Upper lobe of right lung (tissue), 1 donor: ENCODE results near the gene PIGU. TPM values are rescaled to one million over a fixed set of nuclear protein-coding genes. Genes with fewer than 3 reads are reported as not detected.

ENCODE experiments used
- ATAC-seq: fragments of 200-7000 bp; cut with Tn5 transposase; one replicate; pipeline ENCODE4 v1.9.1; 2020; ENCODE audit warnings: mild to moderate bottlenecking, moderate library complexity
- DNase-seq: peaks from one replicate; pipeline ENCODE4 v3.0.0-alpha.2; 2020
- H3K27ac ChIP-seq: fragments of 200-600 bp; one replicate; pipeline ENCODE4 v1.8.0; 2022
- H3K27me3 ChIP-seq: fragments of 200-600 bp; one replicate; pipeline ENCODE4 v1.8.0; 2022; ENCODE audit warnings: mild to moderate bottlenecking
- H3K36me3 ChIP-seq: fragments of 200-600 bp; one replicate; pipeline ENCODE4 v1.8.0; 2022
- H3K4me1 ChIP-seq: fragments of 200-600 bp; one replicate; pipeline ENCODE4 v1.8.0; 2022
- H3K4me3 ChIP-seq: fragments of 200-600 bp; one replicate; pipeline ENCODE4 v1.8.0; 2022; ENCODE audit warnings: mild to moderate bottlenecking
- H3K9me3 ChIP-seq: fragments of 200-600 bp; one replicate; pipeline ENCODE4 v1.8.0; 2022
- intact Hi-C: fragments of 100-400 bp; cut with DNase I; formaldehyde crosslinking; loops from one replicate; pipeline ENCODE4 v1.11.0; 2022
- total RNA-seq: library from RNA; stranded (reverse); fragmentation: NEBNext Ultra II Directional; extraction: Animal tissue kit (Norgen Biotek cat#: 25700); gene quantifications from one replicate; pipeline ENCODE4 v1.2.1, GENCODE V29; 2021
- TF ChIP-seq, protein P1 (sequence below): fragments of 200-600 bp; IDR thresholded peaks from one replicate; pipeline ENCODE4 v1.8.0; 2022; ENCODE audit warnings: antibody characterized with exemption
- donor health status: DM: no; HTN: yes; CAD: no; lungs with severe emphysema.

The PIGU gene
- total RNA-seq, 1 donor from 2014 or later, result 13.2 TPM

DNA sequence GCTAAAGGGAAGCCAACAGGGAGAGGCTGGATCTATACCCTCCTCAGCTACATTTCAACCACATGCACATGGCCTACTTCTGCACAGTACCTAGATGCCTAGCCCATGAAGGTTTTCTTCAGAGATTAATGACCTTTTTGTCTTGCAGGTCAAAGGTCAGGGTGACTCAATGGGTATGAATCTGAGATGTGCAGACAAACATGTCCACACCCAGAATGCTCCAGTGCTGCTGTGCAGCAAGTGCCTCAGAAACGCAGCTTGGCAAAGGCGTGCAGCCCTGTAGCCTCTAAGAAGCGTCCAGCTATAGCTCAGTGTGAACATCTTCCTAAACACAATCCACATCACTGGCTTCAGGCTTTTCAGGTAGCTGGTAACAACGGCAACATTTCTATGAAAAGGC is 94.0 kb downstream of the PIGU start:
- H3K27me3 ChIP-seq, result no peaks in the 10 kb centered on the region
- H3K4me1 ChIP-seq, result peaks cover 8% of the 10 kb centered on the region
- H3K27ac ChIP-seq, result no peak overlapping the region
- ATAC-seq, result no peak
- DNase-seq, result no peak
- H3K9me3 ChIP-seq, result no peaks in the 10 kb centered on the region
- TF ChIP-seq, protein P1, sequence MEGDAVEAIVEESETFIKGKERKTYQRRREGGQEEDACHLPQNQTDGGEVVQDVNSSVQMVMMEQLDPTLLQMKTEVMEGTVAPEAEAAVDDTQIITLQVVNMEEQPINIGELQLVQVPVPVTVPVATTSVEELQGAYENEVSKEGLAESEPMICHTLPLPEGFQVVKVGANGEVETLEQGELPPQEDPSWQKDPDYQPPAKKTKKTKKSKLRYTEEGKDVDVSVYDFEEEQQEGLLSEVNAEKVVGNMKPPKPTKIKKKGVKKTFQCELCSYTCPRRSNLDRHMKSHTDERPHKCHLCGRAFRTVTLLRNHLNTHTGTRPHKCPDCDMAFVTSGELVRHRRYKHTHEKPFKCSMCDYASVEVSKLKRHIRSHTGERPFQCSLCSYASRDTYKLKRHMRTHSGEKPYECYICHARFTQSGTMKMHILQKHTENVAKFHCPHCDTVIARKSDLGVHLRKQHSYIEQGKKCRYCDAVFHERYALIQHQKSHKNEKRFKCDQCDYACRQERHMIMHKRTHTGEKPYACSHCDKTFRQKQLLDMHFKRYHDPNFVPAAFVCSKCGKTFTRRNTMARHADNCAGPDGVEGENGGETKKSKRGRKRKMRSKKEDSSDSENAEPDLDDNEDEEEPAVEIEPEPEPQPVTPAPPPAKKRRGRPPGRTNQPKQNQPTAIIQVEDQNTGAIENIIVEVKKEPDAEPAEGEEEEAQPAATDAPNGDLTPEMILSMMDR, result no peak
- H3K4me3 ChIP-seq, result no peak overlapping the region
- no peaks in the 10 kb centered on the region for H3K36me3 ChIP-seq
- intact Hi-C loops, result no loop called here

DNA sequence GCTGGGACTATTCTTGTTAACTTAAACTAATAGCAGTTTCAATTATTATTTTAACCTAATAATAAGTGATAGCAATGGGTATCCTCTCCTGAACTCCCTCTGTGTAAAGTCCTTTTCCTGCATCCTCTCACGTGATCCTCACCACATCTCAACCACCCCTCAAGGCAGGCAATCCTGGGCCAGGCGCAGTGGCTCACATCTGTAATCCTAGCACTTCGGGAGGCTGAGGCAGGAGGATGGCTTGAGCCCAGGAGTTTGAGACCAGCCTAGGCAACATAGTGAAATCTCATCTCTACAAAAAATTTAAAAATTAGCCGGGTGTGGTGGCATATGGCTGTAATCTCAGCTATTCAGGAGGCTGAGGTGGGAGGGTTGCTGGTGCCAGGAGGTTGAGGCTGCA is 94.7 kb downstream of the PIGU start:
- H3K4me3 ChIP-seq, result no peak overlapping the region
- no peaks in the 10 kb centered on the region for H3K36me3 ChIP-seq
- TF ChIP-seq, protein P1, result no peak
- intact Hi-C loops, result no loop called here
- H3K4me1 ChIP-seq, result peaks cover 8% of the 10 kb centered on the region
- no peaks in the 10 kb centered on the region for H3K9me3 ChIP-seq
- ATAC-seq (no peak), DNase-seq (no peak)
- H3K27ac ChIP-seq, result peak overlapping the region; percentile 47
- H3K27me3 ChIP-seq, result no peaks in the 10 kb centered on the region

DNA sequence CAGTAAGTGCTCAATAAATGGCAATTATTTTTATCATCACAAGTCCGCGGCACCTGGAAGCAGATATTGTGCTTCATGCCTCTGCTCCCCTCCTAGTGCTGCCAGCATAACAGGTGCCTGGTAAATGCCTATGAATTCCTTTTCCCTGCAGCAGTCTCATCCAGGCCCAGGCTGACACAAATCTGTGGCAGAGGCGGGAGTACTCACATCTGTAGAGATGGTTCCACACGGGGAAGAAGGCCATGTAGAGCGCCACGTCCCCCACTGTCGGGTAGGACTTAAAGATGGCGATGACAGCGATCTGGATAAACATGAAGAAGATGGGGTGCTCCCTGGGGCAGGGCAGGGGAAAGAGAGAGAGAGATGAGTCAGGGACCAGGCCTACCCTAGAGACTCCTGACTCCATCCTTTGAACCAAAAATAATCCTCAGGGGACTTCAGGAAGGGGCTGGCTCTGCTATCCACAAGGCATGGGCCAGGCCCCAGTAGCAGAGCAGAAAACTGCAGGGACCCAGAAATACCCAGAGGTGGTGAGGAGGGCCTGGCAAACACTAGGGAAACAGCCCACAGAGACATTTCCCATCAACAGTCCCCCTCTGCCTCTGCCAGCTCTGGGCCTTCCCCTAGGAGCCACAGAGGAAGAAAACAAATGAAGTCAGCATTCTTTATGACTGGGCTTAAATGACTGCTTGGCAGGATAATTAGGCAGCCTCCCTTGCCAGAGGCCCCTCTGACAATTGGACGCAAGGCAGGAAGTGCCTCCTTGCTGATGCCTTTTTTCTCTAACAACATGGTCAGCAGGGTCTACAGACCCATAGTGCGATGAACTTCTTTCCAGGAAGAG is 95.3 kb downstream of the PIGU start:
- H3K4me1 ChIP-seq, result peaks cover 8% of the 10 kb centered on the region
- H3K36me3 ChIP-seq, result no peaks in the 10 kb centered on the region
- H3K27me3 ChIP-seq, result no peaks in the 10 kb centered on the region
- H3K9me3 ChIP-seq, result no peaks in the 10 kb centered on the region
- no peak overlapping the region for H3K4me3 ChIP-seq
- intact Hi-C loops, result no loop called here
- TF ChIP-seq, protein P1, result no peak
- peak overlapping the region; percentile 47 for H3K27ac ChIP-seq
- no peak for DNase-seq
- no peak for ATAC-seq

DNA sequence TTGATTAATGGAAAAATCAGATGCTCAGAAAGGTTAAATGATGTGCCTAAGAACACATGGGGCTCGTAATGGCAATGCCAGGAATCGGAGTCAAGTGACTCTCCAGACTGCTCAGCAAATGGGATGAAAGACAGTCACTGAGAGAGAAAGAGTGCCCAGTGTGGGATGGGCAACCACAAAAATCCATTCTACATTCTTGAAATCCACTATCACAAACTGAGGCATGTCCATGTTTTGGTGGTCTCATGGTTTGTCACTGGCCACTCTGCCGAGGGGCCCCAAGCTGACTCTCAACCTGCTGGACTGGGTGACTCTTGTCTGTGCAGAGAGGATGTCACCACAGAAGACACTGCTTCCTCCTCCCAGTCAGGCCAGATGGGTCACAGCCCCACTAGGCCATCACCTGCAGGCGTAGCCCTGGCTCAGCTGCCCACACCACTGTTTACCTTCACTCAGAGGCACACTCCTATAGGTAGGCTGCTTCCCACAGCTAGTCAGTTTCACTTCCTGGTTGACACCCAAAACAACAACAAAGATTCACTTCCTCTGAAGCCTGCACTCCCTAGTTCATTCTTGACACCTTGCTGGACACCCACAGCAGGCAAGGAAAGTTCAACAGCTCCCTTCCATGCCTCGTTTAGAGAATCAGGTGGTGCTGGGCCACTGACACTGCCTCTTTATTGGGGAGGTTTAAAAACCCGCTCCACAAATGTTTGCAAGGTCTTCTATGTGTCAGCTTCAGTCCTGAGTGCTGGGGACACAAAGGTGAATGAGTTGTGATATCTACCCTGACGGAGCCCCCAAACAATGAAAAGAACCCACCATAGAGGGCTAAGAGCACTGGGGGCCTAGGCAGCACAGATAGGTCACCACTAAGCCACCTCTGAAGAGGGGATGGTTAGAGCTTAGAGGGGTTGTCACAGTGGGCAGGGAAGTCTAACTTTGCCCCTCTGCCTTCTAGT is 96.6 kb downstream of the PIGU start:
- Histone ChIP-seq H3K4me1 (peaks cover 8% of the 10 kb centered on the region), H3K4me3 (no peak overlapping the region), H3K27me3 (no peaks in the 10 kb centered on the region), H3K9me3 (no peaks in the 10 kb centered on the region), H3K27ac (no peak overlapping the region), H3K36me3 (no peaks in the 10 kb centered on the region)
- DNase-seq (no peak), ATAC-seq (peak; percentile 21)
- TF ChIP-seq, protein P1, result no peak
- intact Hi-C loops, result no loop called here

DNA sequence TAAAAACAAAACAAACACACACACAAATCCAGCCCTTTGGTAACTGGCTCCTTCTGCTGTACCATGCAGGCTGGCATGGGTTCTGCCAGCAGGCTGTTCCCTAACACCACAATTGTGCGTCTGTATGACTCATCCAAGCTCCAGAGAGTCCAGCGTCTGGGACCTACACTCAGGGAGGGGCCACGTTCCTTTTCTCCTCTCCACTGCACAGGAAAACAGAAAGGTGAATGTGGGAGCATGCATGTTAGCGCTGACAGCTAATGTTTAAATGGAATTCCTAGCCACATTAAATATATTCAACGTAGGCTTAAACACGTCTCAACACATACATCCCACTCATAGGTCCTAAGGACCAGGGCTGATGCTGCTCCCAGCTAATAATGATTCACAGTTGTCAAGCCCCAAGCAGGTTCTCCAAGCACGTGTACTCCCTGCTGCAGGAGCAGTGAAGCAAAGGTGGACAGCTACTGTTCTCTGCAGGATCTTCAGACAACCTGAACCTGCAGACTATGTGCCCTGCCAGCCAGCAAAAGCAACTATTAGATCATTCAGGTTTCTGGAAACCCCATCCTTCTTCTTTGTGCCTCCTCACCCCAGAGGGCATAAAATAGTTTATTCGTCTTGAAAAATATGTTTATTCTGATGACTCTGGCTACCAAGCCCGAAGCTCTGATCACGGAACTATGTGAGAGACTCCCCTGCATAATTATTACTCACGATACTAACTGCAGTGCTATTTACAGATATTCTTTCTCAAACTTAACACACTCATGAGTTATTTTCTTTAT is 97.5 kb downstream of the PIGU start:
- H3K36me3 ChIP-seq, result no peaks in the 10 kb centered on the region
- intact Hi-C loops, result no loop called here
- no peak overlapping the region for H3K27ac ChIP-seq
- peaks cover 8% of the 10 kb centered on the region for H3K4me1 ChIP-seq
- no peak for DNase-seq
- H3K27me3 ChIP-seq, result no peaks in the 10 kb centered on the region
- no peak overlapping the region for H3K4me3 ChIP-seq
- no peaks in the 10 kb centered on the region for H3K9me3 ChIP-seq
- TF ChIP-seq, protein P1, result peak; percentile 38
- peak; percentile 73 for ATAC-seq
